ENCODE results near the gene PGP.

Gene PGP

DNA sequence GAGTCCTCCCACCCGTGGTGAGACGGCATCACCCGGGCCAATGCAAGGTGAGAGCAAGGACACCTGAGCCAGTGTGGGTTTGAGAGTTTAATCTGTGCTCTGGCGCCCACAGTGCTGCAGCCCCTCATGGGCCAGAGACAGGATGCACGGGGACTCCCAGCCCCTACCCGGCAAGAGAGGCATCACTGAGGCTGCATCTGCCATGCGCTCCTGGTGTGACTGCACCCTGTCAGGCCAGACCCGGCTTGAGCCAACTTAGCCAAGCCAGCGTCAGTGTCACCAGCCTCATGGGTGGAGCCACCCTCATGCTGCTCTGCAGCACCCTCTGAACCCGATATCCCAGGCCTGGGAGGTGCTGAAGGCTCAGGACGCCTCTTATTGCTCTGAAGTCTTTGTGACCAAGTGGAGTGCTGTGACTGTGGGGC is 2.7 kb downstream of the PGP start:
- Histone ChIP-seq H3K36me3 (ENCODE audit: insufficient read depth, low read length) (peaks cover 19% of the 10 kb centered on the region), H3K27me3 (ENCODE audit: control insufficient read depth in 1 of 2, insufficient read depth in 2 of 2, low read length in 2 of 2) (no peaks in the 10 kb centered on the region), H3K4me1 (ENCODE audit: insufficient read depth, low read length) (peaks cover 12% of the 10 kb centered on the region), H3K27ac (ENCODE audit: low read depth, low read length) (no peak overlapping the region), H3K4me3 (ENCODE audit: low read depth in 1 of 2, low read length in 2 of 2) (no peak overlapping the region), H3K9ac (ENCODE audit: low read length) (no peak overlapping the region), H3K9me3 (ENCODE audit: low read length) (no peaks in the 10 kb centered on the region)

DNA sequence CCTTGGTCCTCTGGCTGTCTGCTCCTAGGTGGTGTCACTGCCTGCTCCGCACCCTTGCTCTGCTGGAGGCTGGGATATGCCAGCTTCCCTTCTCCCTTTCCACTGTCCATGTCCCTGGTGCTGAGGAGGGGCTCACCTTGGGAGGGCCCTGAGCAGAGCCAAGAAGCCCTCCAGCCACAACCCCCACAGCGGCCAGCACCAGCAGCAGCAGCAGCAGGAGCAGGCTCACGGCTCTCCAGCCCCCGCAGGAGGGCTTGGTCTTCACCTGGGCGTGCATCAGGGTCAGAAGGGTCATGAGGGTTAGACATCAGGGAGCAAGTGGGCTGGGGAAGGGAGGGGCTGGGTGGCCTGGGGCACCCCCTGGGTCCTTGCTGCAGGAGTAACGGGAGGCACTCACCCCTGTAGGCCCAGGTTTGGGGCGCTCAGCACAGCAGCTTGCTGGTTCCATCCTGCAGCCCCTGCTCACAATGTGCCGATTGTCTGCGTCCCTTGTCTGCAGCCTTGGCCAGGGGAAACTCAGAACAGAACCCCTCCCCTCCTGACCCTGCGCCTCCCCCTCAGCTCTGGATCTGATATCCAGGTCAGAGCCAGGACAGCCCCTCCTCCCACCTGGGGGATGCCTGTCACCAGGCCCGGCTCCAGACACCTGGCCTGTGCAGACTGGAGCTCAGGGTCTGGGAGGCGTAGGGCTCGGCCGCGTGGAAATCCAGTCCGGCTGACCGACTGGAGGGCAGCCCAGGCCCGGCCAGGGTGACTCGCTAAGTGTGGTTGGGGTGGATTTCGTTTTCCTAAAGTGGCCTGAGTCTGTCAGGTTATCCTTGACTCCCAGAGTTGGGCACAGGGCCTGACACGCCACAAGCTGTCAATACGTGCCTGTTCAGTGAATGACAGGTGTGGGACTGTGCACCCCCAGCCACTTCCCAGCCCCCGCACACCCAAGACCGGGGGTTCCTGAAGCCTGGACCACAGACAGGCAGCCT is 4.0 kb downstream of the PGP start, which contains the start of gene BRICD5:
Gene BRICD5, minus strand, starts transcription at position 478 of the 980 bp plus-strand sequence. Its CDS starts 30 bp downstream, at position 448.
- no peaks in the 10 kb centered on the region for H3K27me3 ChIP-seq (ENCODE audit: control insufficient read depth in 1 of 2, insufficient read depth in 2 of 2, low read length in 2 of 2)
- no peak within 1 kb of the TSS for H3K27ac ChIP-seq (ENCODE audit: low read depth, low read length)
- H3K4me1 ChIP-seq (ENCODE audit: insufficient read depth, low read length), result peaks cover 18% of the 10 kb centered on the region
- no peak within 1 kb of the TSS for H3K4me3 ChIP-seq (ENCODE audit: low read depth in 1 of 2, low read length in 2 of 2)
- H3K36me3 ChIP-seq (ENCODE audit: insufficient read depth, low read length), result peaks cover 19% of the 10 kb centered on the region
- no peak within 1 kb of the TSS for H3K9ac ChIP-seq (ENCODE audit: low read length)
- H3K9me3 ChIP-seq (ENCODE audit: low read length), result no peaks in the 10 kb centered on the region

DNA sequence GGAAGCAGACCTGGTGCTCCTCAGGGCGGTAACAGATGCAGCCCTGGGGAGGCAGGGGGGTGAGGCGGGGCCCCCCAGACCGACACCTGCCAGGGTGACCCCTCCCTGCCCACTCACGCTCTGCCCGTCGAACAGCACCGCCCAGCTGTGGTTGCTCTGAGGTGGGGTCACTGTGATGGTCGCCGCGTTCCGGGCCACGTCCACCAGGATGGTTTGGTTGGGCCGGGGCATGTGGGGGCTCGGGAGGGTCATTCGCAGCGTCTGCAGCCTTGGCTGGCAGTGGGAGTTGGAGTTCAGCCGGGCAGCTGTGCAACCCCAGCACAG is 4.7 kb downstream of the PGP start:
- Histone ChIP-seq H3K36me3 (ENCODE audit: insufficient read depth, low read length) (peaks cover 19% of the 10 kb centered on the region), H3K27me3 (ENCODE audit: control insufficient read depth in 1 of 2, insufficient read depth in 2 of 2, low read length in 2 of 2) (no peaks in the 10 kb centered on the region), H3K9me3 (ENCODE audit: low read length) (no peaks in the 10 kb centered on the region), H3K4me3 (ENCODE audit: low read depth in 1 of 2, low read length in 2 of 2) (no peak overlapping the region), H3K27ac (ENCODE audit: low read depth, low read length) (no peak overlapping the region), H3K4me1 (ENCODE audit: insufficient read depth, low read length) (peaks cover 18% of the 10 kb centered on the region), H3K9ac (ENCODE audit: low read length) (no peak overlapping the region)

DNA sequence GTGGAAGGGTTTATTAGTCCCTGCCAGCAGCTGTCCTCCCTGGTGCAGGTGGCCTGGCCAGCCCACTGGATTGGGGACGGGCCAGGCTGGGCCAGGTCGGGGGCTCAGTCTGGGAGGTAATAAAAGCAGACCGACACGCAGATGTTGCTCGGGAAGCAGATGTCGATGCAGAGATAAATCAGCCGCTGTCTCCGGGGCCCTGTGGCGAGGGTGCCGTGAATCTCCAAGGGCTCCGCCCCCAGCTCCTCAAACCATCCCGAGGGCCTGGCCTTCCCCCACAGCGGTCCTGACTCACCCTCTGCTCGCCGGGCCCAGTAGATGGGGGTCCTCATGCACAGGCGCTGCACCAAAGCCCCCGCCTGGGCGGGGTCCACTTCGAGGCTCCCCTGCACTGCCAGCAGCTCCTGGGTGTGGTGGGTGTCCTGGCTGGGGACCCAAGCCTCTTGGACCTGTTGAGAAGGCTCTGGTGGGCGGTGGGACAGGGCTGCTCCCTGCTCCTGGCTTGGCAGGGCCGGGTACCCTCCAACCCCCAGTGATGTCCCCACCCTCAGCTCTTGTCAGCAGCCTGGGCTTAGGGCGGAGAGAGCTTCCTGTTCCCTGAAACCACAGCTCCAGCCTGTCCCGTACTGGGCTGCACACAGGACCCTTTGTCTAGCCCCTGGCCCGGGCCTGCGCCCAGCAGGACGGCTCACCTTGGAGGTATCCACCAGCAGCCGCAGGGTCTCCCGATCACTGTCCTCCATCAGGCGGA is 5.2 kb downstream of the PGP start:
- Histone ChIP-seq H3K9me3 (ENCODE audit: low read length) (no peaks in the 10 kb centered on the region), H3K4me1 (ENCODE audit: insufficient read depth, low read length) (peaks cover 23% of the 10 kb centered on the region), H3K4me3 (ENCODE audit: low read depth in 1 of 2, low read length in 2 of 2) (no peak overlapping the region), H3K36me3 (ENCODE audit: insufficient read depth, low read length) (peaks cover 19% of the 10 kb centered on the region), H3K27me3 (ENCODE audit: control insufficient read depth in 1 of 2, insufficient read depth in 2 of 2, low read length in 2 of 2) (no peaks in the 10 kb centered on the region), H3K9ac (ENCODE audit: low read length) (no peak overlapping the region), H3K27ac (ENCODE audit: low read depth, low read length) (no peak overlapping the region)

DNA sequence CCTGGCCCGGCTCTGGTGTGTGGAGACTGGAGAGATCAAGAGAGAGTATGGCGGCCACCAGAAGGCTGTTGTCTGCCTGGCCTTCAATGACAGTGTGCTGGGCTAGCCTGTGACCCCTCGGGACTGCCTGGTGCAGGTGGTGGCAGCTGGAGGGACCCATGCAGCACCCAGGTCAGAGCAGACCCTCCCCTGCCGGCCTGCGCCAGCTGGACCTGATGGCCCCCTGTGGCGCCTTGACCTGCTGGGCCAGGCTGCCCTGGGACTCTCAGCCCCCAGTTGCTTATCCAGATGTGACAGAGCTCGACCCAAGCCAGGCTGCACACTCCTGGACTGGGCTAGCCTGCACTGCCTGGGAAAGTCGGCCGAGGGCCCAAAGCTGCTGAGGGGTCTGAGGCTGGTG is 5.9 kb downstream of the PGP start:
- H3K9me3 ChIP-seq (ENCODE audit: low read length), result no peaks in the 10 kb centered on the region
- peaks cover 23% of the 10 kb centered on the region for H3K4me1 ChIP-seq (ENCODE audit: insufficient read depth, low read length)
- no peak overlapping the region for H3K9ac ChIP-seq (ENCODE audit: low read length)
- no peak overlapping the region for H3K4me3 ChIP-seq (ENCODE audit: low read depth in 1 of 2, low read length in 2 of 2)
- no peak overlapping the region for H3K27ac ChIP-seq (ENCODE audit: low read depth, low read length)
- peaks cover 19% of the 10 kb centered on the region for H3K36me3 ChIP-seq (ENCODE audit: insufficient read depth, low read length)
- no peaks in the 10 kb centered on the region for H3K27me3 ChIP-seq (ENCODE audit: control insufficient read depth in 1 of 2, insufficient read depth in 2 of 2, low read length in 2 of 2)

DNA sequence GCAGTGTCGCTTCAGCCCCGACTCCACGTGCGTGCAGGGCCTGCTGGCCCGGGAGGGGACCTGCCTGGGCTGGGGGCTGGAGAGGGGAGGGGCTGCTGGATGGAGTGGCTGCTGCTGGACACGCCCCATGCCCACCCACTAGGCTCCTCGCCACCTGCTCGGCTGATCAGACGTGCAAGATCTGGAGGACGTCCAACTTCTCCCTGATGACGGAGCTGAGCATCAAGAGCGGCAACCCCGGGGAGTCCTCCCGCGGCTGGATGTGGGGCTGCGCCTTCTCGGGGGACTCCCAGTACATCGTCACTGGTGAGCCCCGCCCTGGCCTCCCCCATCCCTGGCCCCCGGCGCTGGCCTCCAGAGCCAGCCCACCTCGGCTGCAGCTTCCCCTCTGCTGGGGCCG is 6.3 kb downstream of the PGP start:
- H3K36me3 ChIP-seq (ENCODE audit: insufficient read depth, low read length), result peaks cover 19% of the 10 kb centered on the region
- H3K27ac ChIP-seq (ENCODE audit: low read depth, low read length), result no peak overlapping the region
- H3K4me1 ChIP-seq (ENCODE audit: insufficient read depth, low read length), result peaks cover 18% of the 10 kb centered on the region
- H3K4me3 ChIP-seq (ENCODE audit: low read depth in 1 of 2, low read length in 2 of 2), result no peak overlapping the region
- no peak overlapping the region for H3K9ac ChIP-seq (ENCODE audit: low read length)
- no peaks in the 10 kb centered on the region for H3K9me3 ChIP-seq (ENCODE audit: low read length)
- no peaks in the 10 kb centered on the region for H3K27me3 ChIP-seq (ENCODE audit: control insufficient read depth in 1 of 2, insufficient read depth in 2 of 2, low read length in 2 of 2)

DNA sequence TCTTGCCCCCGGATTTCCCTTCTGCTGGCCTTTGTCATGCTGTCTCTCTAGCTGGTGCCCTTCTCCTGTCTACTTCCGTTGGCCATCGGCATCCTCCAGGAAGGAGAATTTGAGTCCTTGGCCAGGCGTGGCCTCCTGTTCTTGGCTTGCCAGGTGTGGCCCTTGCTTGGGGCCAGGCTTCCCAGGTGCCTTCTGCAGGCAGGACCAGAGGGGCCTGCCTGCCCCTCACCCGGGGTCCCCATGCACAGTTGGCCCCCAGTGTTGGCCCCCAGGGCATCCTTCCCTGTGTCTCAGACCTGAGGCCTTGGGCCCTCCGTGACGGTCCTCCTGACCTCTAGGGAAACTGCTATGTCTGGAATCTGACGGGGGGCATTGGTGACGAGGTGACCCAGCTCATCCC is 6.8 kb downstream of the PGP start:
- H3K36me3 ChIP-seq (ENCODE audit: insufficient read depth, low read length), result peaks cover 19% of the 10 kb centered on the region

DNA sequence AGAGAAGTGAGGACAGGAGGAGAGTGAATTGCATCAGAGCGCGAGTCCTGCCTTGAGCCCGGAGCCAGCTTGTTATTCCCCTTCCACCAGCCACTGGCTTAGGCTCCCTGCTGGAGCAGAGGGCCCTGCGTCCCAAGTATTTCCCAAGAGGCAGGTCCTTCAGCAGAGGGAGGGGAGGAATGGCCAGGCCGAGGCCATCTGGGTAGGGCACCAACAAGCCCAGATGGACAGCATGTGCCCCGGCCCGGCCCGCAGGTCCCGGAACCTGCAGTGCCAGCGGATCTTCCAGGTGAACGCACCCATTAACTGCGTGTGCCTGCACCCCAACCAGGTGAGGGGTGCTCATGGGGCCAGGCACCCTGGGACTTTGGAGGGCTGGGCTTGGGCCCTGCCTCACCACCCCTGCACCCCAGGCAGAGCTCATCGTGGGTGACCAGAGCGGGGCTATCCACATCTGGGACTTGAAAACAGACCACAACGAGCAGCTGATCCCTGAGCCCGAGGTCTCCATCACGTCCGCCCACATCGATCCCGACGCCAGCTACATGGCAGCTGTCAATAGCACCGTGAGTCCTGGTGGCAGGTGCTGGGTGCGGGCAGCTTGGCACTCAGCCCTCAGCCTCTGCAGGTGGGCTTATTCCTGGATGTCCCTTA is 7.7 kb downstream of the PGP start:
- H3K27ac ChIP-seq (ENCODE audit: low read depth, low read length), result no peak overlapping the region
- H3K4me3 ChIP-seq (ENCODE audit: low read depth in 1 of 2, low read length in 2 of 2), result no peak overlapping the region

More for the DNA sequence above, 6.8 kb downstream of the PGP start:
- H3K4me1 ChIP-seq (ENCODE audit: insufficient read depth, low read length), result peaks cover 14% of the 10 kb centered on the region
- H3K9ac ChIP-seq (ENCODE audit: low read length), result no peak overlapping the region
- no peaks in the 10 kb centered on the region for H3K9me3 ChIP-seq (ENCODE audit: low read length)
- H3K27me3 ChIP-seq (ENCODE audit: control insufficient read depth in 1 of 2, insufficient read depth in 2 of 2, low read length in 2 of 2), result no peaks in the 10 kb centered on the region
- no peak overlapping the region for H3K4me3 ChIP-seq (ENCODE audit: low read depth in 1 of 2, low read length in 2 of 2)
- H3K27ac ChIP-seq (ENCODE audit: low read depth, low read length), result no peak overlapping the region

DNA sequence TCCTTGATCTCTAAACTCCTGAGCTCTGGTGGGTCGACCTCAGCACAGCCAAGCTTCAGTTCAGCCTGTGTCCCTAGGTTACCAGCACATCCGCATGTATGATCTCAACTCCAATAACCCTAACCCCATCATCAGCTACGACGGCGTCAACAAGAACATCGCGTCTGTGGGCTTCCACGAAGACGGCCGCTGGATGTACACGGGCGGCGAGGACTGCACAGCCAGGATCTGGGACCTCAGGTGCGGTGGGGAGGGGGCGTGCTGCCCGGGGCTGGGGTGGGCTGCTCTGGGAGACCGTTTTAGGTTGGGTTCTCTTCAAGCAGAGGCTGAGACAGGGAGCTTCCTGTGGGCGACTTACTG is 8.2 kb downstream of the PGP start:
- H3K4me3 ChIP-seq (ENCODE audit: low read depth in 1 of 2, low read length in 2 of 2), result peak overlapping the region; percentile 76 to 95
- H3K36me3 ChIP-seq (ENCODE audit: insufficient read depth, low read length), result peaks cover 19% of the 10 kb centered on the region
- H3K9ac ChIP-seq (ENCODE audit: low read length), result peak overlapping the region; percentile 33
- no peaks in the 10 kb centered on the region for H3K9me3 ChIP-seq (ENCODE audit: low read length)
- H3K27me3 ChIP-seq (ENCODE audit: control insufficient read depth in 1 of 2, insufficient read depth in 2 of 2, low read length in 2 of 2), result no peaks in the 10 kb centered on the region
- H3K27ac ChIP-seq (ENCODE audit: low read depth, low read length), result no peak overlapping the region
- peaks cover 11% of the 10 kb centered on the region for H3K4me1 ChIP-seq (ENCODE audit: insufficient read depth, low read length)

More for the DNA sequence above, 7.7 kb downstream of the PGP start:
- Histone ChIP-seq H3K9ac (ENCODE audit: low read length) (no peak overlapping the region), H3K9me3 (ENCODE audit: low read length) (no peaks in the 10 kb centered on the region), H3K36me3 (ENCODE audit: insufficient read depth, low read length) (peaks cover 19% of the 10 kb centered on the region), H3K27me3 (ENCODE audit: control insufficient read depth in 1 of 2, insufficient read depth in 2 of 2, low read length in 2 of 2) (no peaks in the 10 kb centered on the region), H3K4me1 (ENCODE audit: insufficient read depth, low read length) (peaks cover 11% of the 10 kb centered on the region)

DNA sequence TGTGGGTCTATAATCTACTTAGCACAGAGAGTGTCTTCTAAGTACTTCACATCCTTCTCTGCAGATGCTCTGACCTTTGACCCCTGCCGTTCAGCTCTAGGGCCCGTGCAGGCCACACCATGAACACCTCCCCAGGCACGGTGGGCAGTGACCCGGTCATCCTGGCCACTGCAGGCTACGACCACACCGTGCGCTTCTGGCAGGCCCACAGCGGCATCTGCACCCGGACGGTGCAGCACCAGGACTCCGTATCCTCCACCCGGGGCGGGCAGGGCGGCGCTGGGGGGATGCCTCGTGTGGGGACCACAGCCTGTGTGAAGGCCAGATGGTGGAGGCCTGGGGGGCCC is 8.7 kb downstream of the PGP start:
- Histone ChIP-seq H3K27ac (ENCODE audit: low read depth, low read length) (peak overlapping the region; percentile 93), H3K27me3 (ENCODE audit: control insufficient read depth in 1 of 2, insufficient read depth in 2 of 2, low read length in 2 of 2) (no peaks in the 10 kb centered on the region)

More for the DNA sequence above, 8.7 kb downstream of the PGP start:
- peak overlapping the region; percentile 33 for H3K9ac ChIP-seq (ENCODE audit: low read length)
- no peaks in the 10 kb centered on the region for H3K9me3 ChIP-seq (ENCODE audit: low read length)
- peak overlapping the region; percentile 76 to 95 for H3K4me3 ChIP-seq (ENCODE audit: low read depth in 1 of 2, low read length in 2 of 2)
- peaks cover 11% of the 10 kb centered on the region for H3K4me1 ChIP-seq (ENCODE audit: insufficient read depth, low read length)
- H3K36me3 ChIP-seq (ENCODE audit: insufficient read depth, low read length), result peaks cover 19% of the 10 kb centered on the region
